Activated CD4-positive, alpha-beta T cell treated with anti-CD3 and anti-CD28 coated beads, Interleukin-2, amount 10 ng/mL, durations not matched to agents 7 days and 5 days (primary cell): ENCODE measurements around the gene RDH12. TPM values are rescaled to one million over a fixed set of nuclear protein-coding genes. Genes with fewer than 3 reads are reported as not detected.
A peak's percentile ranks its signal among the peaks of the same experiment; 100 is the strongest.
"Not testable (repeated sequence)": the region's sequence is repeated elsewhere in the genome, so short reads cannot be mapped to it uniquely, and the experiment has no call there.

Experiments used
- CTCF ChIA-PET: fragments of 350-600 bp; sonication (Branson Sonifier 250); formaldehyde crosslinking; loops from one replicate; lab custom pipeline; 2021; ENCODE audit warnings: antibody characterized with exemption; lab: Charles Lee
- POLR2A ChIA-PET: fragments of 350-600 bp; sonication (Branson Sonifier 250); formaldehyde crosslinking; loops from one replicate; lab custom pipeline; 2021; ENCODE audit warnings: antibody characterized with exemption; lab: Charles Lee
- DNase-seq: peaks from one replicate; pipeline ENCODE4 v3.0.0-alpha.2; 2020
- H3K27ac Mint-ChIP-seq: one replicate; pipeline ENCODE4 v1.8.0; 2021; ENCODE audit warnings: mild to moderate bottlenecking, moderate library complexity, mixed read lengths
- H3K27me3 Mint-ChIP-seq: one replicate; pipeline ENCODE4 v1.8.0; 2021; ENCODE audit warnings: mixed read lengths
- H3K36me3 Mint-ChIP-seq: one replicate; pipeline ENCODE4 v1.8.0; 2021; ENCODE audit warnings: low read depth, mixed read lengths
- H3K4me1 Mint-ChIP-seq: one replicate; pipeline ENCODE4 v1.8.0; 2021; ENCODE audit warnings: mixed read lengths
- H3K4me3 Mint-ChIP-seq: one replicate; pipeline ENCODE4 v1.8.0; 2021; ENCODE audit warnings: mild to moderate bottlenecking, moderate library complexity, mixed read lengths
- H3K9me3 Mint-ChIP-seq: one replicate; pipeline ENCODE4 v1.8.0; 2021; ENCODE audit warnings: mixed read lengths
- total RNA-seq, 2 experiments: library from RNA; stranded (reverse); gene quantifications; one replicate each; pipeline ENCODE4 v1.2.3, GENCODE V29; 2021

RDH12 gene
- total RNA-seq, 2 experiments from 2014 or later: not detected

- Mint-ChIP-seq H3K4me3 (no peak overlapping the region), H3K27me3 (no peaks in the 10 kb centered on the region), H3K36me3 (peaks cover 50% of the 10 kb centered on the region), H3K9me3 (no peaks in the 10 kb centered on the region), H3K27ac (peak overlapping the region; percentile 47), H3K4me1 (peaks cover 44% of the 10 kb centered on the region)
- ChIA-PET CTCF (interaction anchor here (0.6 to 1.5 kb wide), 3 partner anchors 12 to 35 kb away, joined by 3 to 5 read pairs (median 3); no protein-coding TSS in a partner anchor), POLR2A (interaction anchor here (1.1 kb wide), 1 partner anchor 15 kb away, joined by 3 read pairs; the partner anchor contains the start of gene RDH11)
- peak; percentile 43 for DNase-seq
These were observed 21.5 kb upstream of the RDH12 start for GRCh38 chr14:67680121-67680602.

GRCh38 chr14:67680941-67681340 is 20.7 kb upstream of the RDH12 start:
- peaks cover 57% of the 10 kb centered on the region for H3K36me3 Mint-ChIP-seq
- H3K27ac Mint-ChIP-seq: peak overlapping the region; percentile 77
- POLR2A ChIA-PET: no interaction called here
- no peak overlapping the region for H3K4me3 Mint-ChIP-seq
- no peaks in the 10 kb centered on the region for H3K9me3 Mint-ChIP-seq
- no peak for DNase-seq
- H3K27me3 Mint-ChIP-seq: no peaks in the 10 kb centered on the region
- CTCF ChIA-PET: interaction anchor here (1.5 kb wide), 1 partner anchor 11 kb away, joined by 5 read pairs; no protein-coding TSS in a partner anchor
- H3K4me1 Mint-ChIP-seq: peaks cover 39% of the 10 kb centered on the region

- CTCF ChIA-PET: interaction anchor here (0.7 kb wide), 1 partner anchor 11 kb away, joined by 3 read pairs; no protein-coding TSS in a partner anchor
- DNase-seq: no peak
- no peaks in the 10 kb centered on the region for H3K9me3 Mint-ChIP-seq
- H3K4me3 Mint-ChIP-seq: no peak overlapping the region
- H3K27ac Mint-ChIP-seq: no peak overlapping the region
- peaks cover 67% of the 10 kb centered on the region for H3K36me3 Mint-ChIP-seq
- POLR2A ChIA-PET: no interaction called here
- peaks cover 23% of the 10 kb centered on the region for H3K4me1 Mint-ChIP-seq
- no peaks in the 10 kb centered on the region for H3K27me3 Mint-ChIP-seq
These were observed 17.8 kb upstream of the RDH12 start for GRCh38 chr14:67683842-67684241.

DNA sequence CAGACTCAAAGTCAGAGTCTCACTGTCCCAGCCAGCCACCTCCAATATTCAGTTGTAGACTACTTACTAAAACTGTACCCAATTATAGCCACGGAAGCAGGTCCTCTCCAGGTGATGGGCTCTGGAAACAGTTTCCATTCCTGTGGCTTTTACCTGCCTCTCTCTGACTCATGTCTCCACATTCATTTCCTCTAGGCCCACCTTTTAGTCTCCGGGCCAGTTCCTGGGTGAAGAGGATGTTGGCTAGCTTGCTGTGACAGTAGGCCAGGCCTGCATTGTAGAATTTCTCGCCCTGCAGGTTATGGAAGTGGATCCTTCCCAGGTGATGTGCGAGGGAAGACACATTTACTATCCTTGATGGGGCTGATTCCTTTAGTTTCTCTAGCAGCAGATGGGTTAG is 11.7 kb upstream of the RDH12 start:
- H3K27me3 Mint-ChIP-seq: no peaks in the 10 kb centered on the region
- no peak overlapping the region for H3K27ac Mint-ChIP-seq
- ChIA-PET CTCF (interaction anchor here (0.7 kb wide), 1 partner anchor 332 kb away, joined by 3 read pairs; no protein-coding TSS in a partner anchor), POLR2A (no interaction called here)
- no peak overlapping the region for H3K4me3 Mint-ChIP-seq
- peaks cover 60% of the 10 kb centered on the region for H3K36me3 Mint-ChIP-seq
- H3K4me1 Mint-ChIP-seq: peaks cover 27% of the 10 kb centered on the region
- no peak for DNase-seq
- no peaks in the 10 kb centered on the region for H3K9me3 Mint-ChIP-seq

GRCh38 chr14:67694791-67695393 is 6.8 kb upstream of the RDH12 start:
- H3K4me1 Mint-ChIP-seq: peaks cover 33% of the 10 kb centered on the region
- H3K9me3 Mint-ChIP-seq: no peaks in the 10 kb centered on the region
- no peaks in the 10 kb centered on the region for H3K27me3 Mint-ChIP-seq
- H3K27ac Mint-ChIP-seq: peak overlapping the region; percentile 91
- H3K4me3 Mint-ChIP-seq: peak overlapping the region; percentile 80
- ChIA-PET POLR2A (interaction anchor here (0.6 to 1.2 kb wide), 2 partner anchors 15 to 23 kb away, joined by 3 to 7 read pairs; no protein-coding TSS in a partner anchor), CTCF (interaction anchor here (0.6 to 2.4 kb wide), 5 partner anchors 9 to 74 kb away, joined by 3 to 13 read pairs (median 4); no protein-coding TSS in a partner anchor)
- H3K36me3 Mint-ChIP-seq: peaks cover 23% of the 10 kb centered on the region
- DNase-seq: peak; percentile 83

DNA sequence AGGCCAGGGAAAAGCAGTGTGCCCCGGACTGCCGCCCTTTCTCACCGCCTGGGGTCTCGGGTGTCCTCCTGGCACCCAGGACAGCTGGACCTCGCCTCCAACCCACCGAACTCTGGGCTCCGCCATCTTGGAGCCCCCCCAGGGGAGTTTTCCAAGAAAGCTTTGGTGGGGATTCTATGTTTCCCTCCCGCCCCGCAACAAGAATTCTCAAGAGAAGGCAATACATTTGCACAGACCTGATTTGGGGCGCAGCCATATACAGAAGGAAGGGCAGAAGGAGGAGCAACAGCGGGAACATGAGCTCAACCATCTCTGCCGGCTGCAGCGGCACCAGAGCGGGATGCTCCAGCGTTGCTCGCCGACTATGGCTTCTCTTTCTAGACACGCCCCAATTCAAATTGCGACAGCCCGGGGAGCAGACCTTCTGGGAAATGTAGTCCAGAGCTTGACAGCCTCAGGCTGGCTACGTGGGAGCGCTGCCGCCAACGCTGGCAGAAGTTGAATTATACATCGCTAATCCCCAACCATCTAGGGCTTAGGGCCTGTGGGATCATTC is 6.2 kb upstream of the RDH12 start, which contains the start of gene RDH11:
Gene RDH11, minus strand, starts transcription at position 371 of the 556 bp plus-strand sequence. Its CDS starts 61 bp downstream, at position 310.
- no peaks in the 10 kb centered on the region for H3K27me3 Mint-ChIP-seq

DNA sequence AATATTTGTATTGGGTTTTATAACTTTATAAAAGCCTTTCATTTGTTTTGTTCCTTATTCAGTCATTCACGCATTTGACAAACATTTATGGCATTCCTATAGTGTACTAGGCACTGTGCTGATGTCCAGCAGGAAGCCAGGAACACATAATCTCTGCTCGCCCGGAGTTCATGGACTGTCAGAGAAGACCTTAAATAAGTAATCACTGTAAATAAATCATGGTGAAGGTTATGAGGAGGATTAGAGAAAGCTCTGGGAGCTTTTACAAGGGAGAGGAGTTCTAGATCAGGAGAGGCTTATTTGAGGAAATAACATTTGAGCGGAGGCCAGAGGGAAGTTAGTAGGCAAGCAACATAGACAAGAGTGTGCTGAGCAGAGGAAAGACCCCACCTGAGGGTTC is 4.7 kb upstream of the RDH12 start:
- ChIA-PET CTCF (interaction anchor here (1.0 kb wide), 1 partner anchor 119 kb away, joined by 3 read pairs; the partner anchor contains the start of gene ZFYVE26), POLR2A (no interaction called here)
- peaks cover 4% of the 10 kb centered on the region for H3K36me3 Mint-ChIP-seq
- no peaks in the 10 kb centered on the region for H3K27me3 Mint-ChIP-seq
- no peak overlapping the region for H3K27ac Mint-ChIP-seq
- H3K9me3 Mint-ChIP-seq: no peaks in the 10 kb centered on the region
- H3K4me1 Mint-ChIP-seq: peaks cover 33% of the 10 kb centered on the region
- no peak overlapping the region for H3K4me3 Mint-ChIP-seq
- no peak for DNase-seq

More for the DNA sequence above, 6.2 kb upstream of the RDH12 start, which contains the start of gene RDH11:
- H3K36me3 Mint-ChIP-seq: peaks cover 18% of the 10 kb centered on the region
- ChIA-PET CTCF (interaction anchor here (1.1 to 2.4 kb wide), 4 partner anchors 9 to 75 kb away, joined by 3 to 13 read pairs (median 4); no protein-coding TSS in a partner anchor), POLR2A (interaction anchor here (1.2 kb wide), 1 partner anchor 16 kb away, joined by 3 read pairs; no protein-coding TSS in a partner anchor)
- H3K4me3 Mint-ChIP-seq: peak within 1 kb of the TSS; percentile 80
- peaks cover 33% of the 10 kb centered on the region for H3K4me1 Mint-ChIP-seq
- DNase-seq: peak; percentile 92
- no peaks in the 10 kb centered on the region for H3K9me3 Mint-ChIP-seq
- peak within 1 kb of the TSS; percentile 91 for H3K27ac Mint-ChIP-seq

DNA sequence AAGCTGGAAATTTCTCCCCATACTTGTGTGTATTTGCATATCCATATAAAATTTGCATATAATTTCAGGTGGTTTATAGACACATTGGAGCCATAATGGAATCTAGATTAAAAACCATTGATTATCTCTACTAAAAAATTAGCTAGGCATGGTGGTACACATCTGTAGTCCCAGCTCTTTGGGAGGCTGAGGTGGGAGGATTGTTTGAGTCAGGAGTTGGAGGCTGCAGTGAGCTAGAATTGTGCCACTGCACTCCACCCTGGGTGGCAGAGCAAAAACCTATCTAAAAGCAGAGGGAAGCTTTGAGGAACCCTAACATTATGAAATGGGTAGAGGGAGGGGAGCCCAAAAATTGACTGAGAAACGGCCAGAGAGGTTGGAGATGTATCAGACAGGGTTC is 3.5 kb upstream of the RDH12 start:
- no peak overlapping the region for H3K27ac Mint-ChIP-seq
- no peak for DNase-seq
- H3K4me3 Mint-ChIP-seq: no peak overlapping the region
- H3K9me3 Mint-ChIP-seq: no peaks in the 10 kb centered on the region
- ChIA-PET POLR2A (no interaction called here), CTCF (interaction anchor here (0.7 to 1.1 kb wide), 4 partner anchors 9 to 118 kb away, joined by 3 read pairs; partner anchors contain the start of gene ZFYVE26)
- H3K36me3 Mint-ChIP-seq: no peaks in the 10 kb centered on the region
- H3K4me1 Mint-ChIP-seq: peaks cover 23% of the 10 kb centered on the region
- H3K27me3 Mint-ChIP-seq: no peaks in the 10 kb centered on the region

- H3K4me3 Mint-ChIP-seq: no peak overlapping the region
- CTCF ChIA-PET: interaction anchor here (0.5 to 4.0 kb wide), 34 partner anchors 8 to 1112 kb away, joined by 3 to 26 read pairs (median 5); partner anchors contain the start of genes ARG2, PIGH and RDH11
- no peak for DNase-seq
- H3K9me3 Mint-ChIP-seq: no peaks in the 10 kb centered on the region
- peaks cover 2% of the 10 kb centered on the region for H3K4me1 Mint-ChIP-seq
- no peaks in the 10 kb centered on the region for H3K36me3 Mint-ChIP-seq
- H3K27me3 Mint-ChIP-seq: peaks cover 5% of the 10 kb centered on the region
- H3K27ac Mint-ChIP-seq: no peak overlapping the region
- POLR2A ChIA-PET: no interaction called here
These were observed 2.3 kb downstream of the RDH12 start for GRCh38 chr14:67703997-67704396.

- H3K9me3 Mint-ChIP-seq: peaks cover 3% of the 10 kb centered on the region
- DNase-seq: peak; percentile 52
- peaks cover 5% of the 10 kb centered on the region for H3K27me3 Mint-ChIP-seq
- no peak overlapping the region for H3K4me3 Mint-ChIP-seq
- POLR2A ChIA-PET: no interaction called here
- CTCF ChIA-PET: interaction anchor here (0.5 to 4.0 kb wide), 35 partner anchors 9 to 1111 kb away, joined by 3 to 26 read pairs (median 5); partner anchors contain the start of genes ARG2, PIGH and RDH11
- no peaks in the 10 kb centered on the region for H3K36me3 Mint-ChIP-seq
- no peak overlapping the region for H3K27ac Mint-ChIP-seq
- H3K4me1 Mint-ChIP-seq: peaks cover 2% of the 10 kb centered on the region
These were observed 2.9 kb downstream of the RDH12 start for GRCh38 chr14:67704484-67705089.

DNA sequence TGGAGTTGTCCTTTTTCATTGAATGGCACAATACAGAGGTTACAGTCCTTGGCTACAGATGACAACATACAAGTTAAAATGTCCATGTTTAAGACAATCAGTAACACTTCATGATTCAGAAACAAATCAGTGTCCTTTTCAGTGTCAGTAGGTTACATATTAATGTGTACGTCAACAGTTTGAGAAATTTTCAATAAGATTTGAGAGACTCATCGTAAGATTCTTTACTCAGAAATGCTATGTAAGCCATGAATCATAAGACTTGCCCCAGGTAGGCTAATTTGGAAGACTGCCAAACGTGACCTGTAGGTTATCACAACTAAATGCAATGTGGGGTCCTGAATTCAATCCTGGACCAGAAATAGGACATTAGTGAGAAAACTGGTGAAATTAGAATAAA is 3.5 kb downstream of the RDH12 start:
- Mint-ChIP-seq H3K27ac (no peak overlapping the region), H3K9me3 (peaks cover 8% of the 10 kb centered on the region), H3K27me3 (peaks cover 5% of the 10 kb centered on the region), H3K4me3 (no peak overlapping the region), H3K36me3 (peaks cover 2% of the 10 kb centered on the region), H3K4me1 (peaks cover 2% of the 10 kb centered on the region)
- CTCF ChIA-PET: interaction anchor here (1.1 to 4.0 kb wide), 13 partner anchors 9 to 278 kb away, joined by 3 to 26 read pairs (median 6); partner anchors contain the start of genes ARG2 and RDH11
- POLR2A ChIA-PET: no interaction called here
- no peak for DNase-seq

DNA sequence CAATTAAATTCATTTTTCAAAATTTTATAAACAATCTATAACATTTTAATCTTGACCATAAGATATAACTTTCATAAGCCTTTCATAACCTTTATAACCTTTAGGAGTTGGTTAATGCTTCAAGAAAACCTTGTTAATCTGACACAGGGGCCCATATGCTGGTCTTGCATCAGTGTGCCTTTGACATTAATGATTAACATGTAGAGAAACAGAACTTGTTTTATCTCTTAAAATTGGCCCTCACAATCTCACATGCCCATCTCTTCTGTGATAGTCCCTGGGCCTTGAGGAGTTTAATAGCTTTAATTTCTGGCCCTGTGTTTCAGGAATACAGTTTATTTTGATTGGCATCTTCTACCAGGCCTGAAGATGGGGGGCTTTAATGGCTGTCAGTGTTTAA is 7.7 kb downstream of the RDH12 start:
- H3K4me3 Mint-ChIP-seq, H3K4me1 Mint-ChIP-seq, POLR2A ChIA-PET, H3K27me3 Mint-ChIP-seq, DNase-seq, H3K27ac Mint-ChIP-seq, H3K36me3 Mint-ChIP-seq: not testable (repeated sequence)
- peaks cover 13% of the 10 kb centered on the region for H3K9me3 Mint-ChIP-seq
- CTCF ChIA-PET: interaction anchor here (0.6 kb wide), 1 partner anchor 40 kb away, joined by 4 read pairs; no protein-coding TSS in a partner anchor
